Measurements from ENCODE around the gene SPAG17. TPM values are rescaled to one million over a fixed set of nuclear protein-coding genes. Genes with fewer than 3 reads are reported as not detected.

SPAG17 gene
- total and polyA plus RNA-seq, 2 of the 13 experiments (the other 11 are each of a cell fraction or from before 2014, with no cell fraction given) = not detected

GRCh38 chr1:117929343-117930172, 255.5 kb downstream of the SPAG17 start, which contains the start of the genes GDAP2 and WDR3 (continued):
- TF ChIP-seq ZBTB1 (CRISPR knock-in tag; IDR thresholded peaks at IDR 0.05; ENCODE audit: borderline replicate concordance) = no peak
- TF ChIP-seq NBN (conservative IDR thresholded peaks at IDR 0.05) = no peak
- TF ChIP-seq CEBPZ (IDR thresholded peaks at IDR 0.05; ENCODE audit: low read length) = no peak
- peak; percentile 53 for TF ChIP-seq HNRNPLL (IDR thresholded peaks at IDR 0.05; ENCODE audit: low read depth, low read length, poor library complexity, severe bottlenecking)
- TF ChIP-seq ZBTB8A (CRISPR knock-in tag; IDR thresholded peaks at IDR 0.05; ENCODE audit: borderline replicate concordance, low read depth) = no peak
- 0 out of 2 replicates have a peak, but pooled peaks have one; percentile 31 for TF ChIP-seq SATB2 (CRISPR knock-in tag; IDR thresholded peaks at IDR 0.05)
- no peak for TF ChIP-seq RNF2 (conservative IDR thresholded peaks at IDR 0.05; ENCODE audit: low read depth)
- TF ChIP-seq REL (CRISPR knock-in tag; conservative IDR thresholded peaks at IDR 0.05) = 0 out of 2 replicates have a peak, but pooled peaks have one; percentile 35
- no peak; the same call in 1 of the 2 replicates for TF ChIP-seq RFXAP (CRISPR knock-in tag; IDR thresholded peaks at IDR 0.05; ENCODE audit: borderline replicate concordance)
- TF ChIP-seq ZNF549 (CRISPR knock-in tag; IDR thresholded peaks at IDR 0.05) = no peak
- TF ChIP-seq ZNF260 (CRISPR knock-in tag; IDR thresholded peaks at IDR 0.05; ENCODE audit: borderline replicate concordance, low read depth) = no peak
- TF ChIP-seq ZNF512B (CRISPR knock-in tag; IDR thresholded peaks at IDR 0.05; ENCODE audit: borderline replicate concordance) = no peak
- peak; percentile 97 for TF ChIP-seq MYC (CRISPR knock-in tag; IDR thresholded peaks at IDR 0.05; ENCODE audit: borderline replicate concordance)
- TF ChIP-seq GABPB1 (CRISPR knock-in tag; IDR thresholded peaks at IDR 0.05) = peak; percentile 98
- TF ChIP-seq ZNF484 (CRISPR knock-in tag; IDR thresholded peaks at IDR 0.05; ENCODE audit: borderline replicate concordance, low read depth) = no peak
- peak; percentile 28; the same call in 1 of the 2 replicates for TF ChIP-seq TARDBP (CRISPR knock-in tag; IDR thresholded peaks at IDR 0.05)
- no peak for TF ChIP-seq HOXA9 (CRISPR knock-in tag; IDR thresholded peaks at IDR 0.05; ENCODE audit: borderline replicate concordance)
- 0 out of 2 replicates have a peak, but pooled peaks have one; percentile 15 for TF ChIP-seq ZNF772 (CRISPR knock-in tag; IDR thresholded peaks at IDR 0.05)
- TF ChIP-seq ZNF317 (CRISPR knock-in tag; IDR thresholded peaks at IDR 0.05) = no peak
- no peak for TF ChIP-seq CC2D1A (CRISPR knock-in tag; IDR thresholded peaks at IDR 0.05)
- TF ChIP-seq HMGA1 (CRISPR knock-in tag; conservative IDR thresholded peaks at IDR 0.05) = no peak
- TF ChIP-seq ZNF263 (CRISPR knock-in tag; IDR thresholded peaks at IDR 0.05) = no peak
